GM03348 (cell line): Measurements from ENCODE around the gene HOATZ.

ENCODE experiments used
- DNase-seq: peaks from one replicate; pipeline ENCODE4 v3.0.0; 2012; ENCODE audit warnings: low spot score

The HOATZ gene

GRCh38 chr11:111514216-111515031 is at the start of gene HOATZ:
Gene HOATZ, plus strand, starts transcription at chr11:111514778. Its CDS starts 7 bp downstream, at chr11:111514785.
- peak; percentile 17 for DNase-seq

- DNase-seq, result peak; percentile 48
These were observed 49.2 kb upstream of the HOATZ start for GRCh38 chr11:111465400-111465799.

GRCh38 chr11:111466615-111467014 is 48.0 kb upstream of the HOATZ start:
- no peak for DNase-seq

- no peak for DNase-seq
These were observed 45.4 kb upstream of the HOATZ start for GRCh38 chr11:111469200-111469599.

DNA sequence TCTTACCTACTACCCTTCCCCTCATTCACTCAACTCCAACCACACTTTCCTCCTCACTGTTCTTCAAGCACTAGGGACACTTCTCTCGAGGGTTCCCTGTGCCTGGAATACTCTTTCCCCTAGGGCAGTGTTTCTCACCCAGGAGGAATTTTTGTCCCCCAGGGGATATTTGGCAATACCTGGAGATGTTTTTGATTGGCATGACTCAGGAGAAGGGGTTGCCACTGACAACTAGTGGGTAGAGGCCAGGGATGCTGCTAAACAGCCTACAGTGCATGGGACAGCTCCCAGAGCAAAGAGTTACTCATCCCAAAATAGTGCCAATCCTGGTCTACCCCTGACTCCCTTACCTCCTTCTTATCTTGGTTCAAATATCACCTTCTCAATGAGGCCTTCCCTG is 42.4 kb upstream of the HOATZ start:
- DNase-seq, result no peak

- no peak for DNase-seq
These were observed 40.1 kb upstream of the HOATZ start for GRCh38 chr11:111474432-111474831.

GRCh38 chr11:111476366-111476765 is 38.2 kb upstream of the HOATZ start:
- no peak for DNase-seq

GRCh38 chr11:111476956-111477355 is 37.6 kb upstream of the HOATZ start:
- DNase-seq, result no peak

GRCh38 chr11:111477898-111478297 is 36.7 kb upstream of the HOATZ start:
- no peak for DNase-seq

DNA sequence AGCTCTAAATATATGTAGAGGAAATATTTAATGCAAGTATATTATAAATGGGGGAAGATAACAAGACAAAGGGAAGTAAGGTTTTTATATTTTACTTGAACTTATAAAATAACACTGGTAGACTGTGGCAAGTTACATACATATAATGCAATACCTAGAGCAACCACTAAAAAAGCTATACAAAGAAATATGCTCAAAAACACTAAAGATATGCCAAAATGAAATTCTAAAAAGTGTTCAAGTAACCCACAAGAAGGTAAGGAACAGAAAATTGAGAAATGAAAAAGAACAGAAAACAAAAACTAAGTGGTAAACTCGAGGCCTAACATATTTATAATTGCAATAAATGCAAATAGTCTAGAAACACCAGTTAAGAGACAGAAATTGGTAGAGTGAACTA is 34.9 kb upstream of the HOATZ start:
- DNase-seq, result no peak

DNA sequence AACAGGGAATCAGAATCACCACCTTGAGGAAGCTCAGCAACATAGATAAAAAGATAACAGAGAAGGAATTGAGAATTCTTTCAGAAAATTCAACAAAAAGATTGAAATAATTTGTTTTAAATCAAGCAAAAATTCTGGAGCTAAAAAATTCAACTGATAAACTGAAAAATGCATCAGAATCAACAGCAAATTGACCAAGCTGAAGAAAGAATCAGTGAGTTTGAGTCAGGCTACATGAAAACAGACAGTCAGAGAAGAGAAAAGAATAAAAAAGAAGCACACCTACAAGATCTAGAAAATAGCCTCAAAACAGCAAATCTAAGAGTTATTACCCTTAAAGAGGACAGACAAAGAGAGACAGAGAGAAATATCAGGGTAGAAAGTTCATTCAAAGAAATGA is 31.1 kb upstream of the HOATZ start:
- no peak for DNase-seq

GRCh38 chr11:111490496-111490895 is 24.1 kb upstream of the HOATZ start:
- no peak for DNase-seq

- no peak for DNase-seq
These were observed 20.5 kb upstream of the HOATZ start for GRCh38 chr11:111494040-111494439.

- no peak for DNase-seq
These were observed 15.1 kb upstream of the HOATZ start for GRCh38 chr11:111499483-111499882.

GRCh38 chr11:111500481-111500880 is 14.1 kb upstream of the HOATZ start:
- no peak for DNase-seq

DNA sequence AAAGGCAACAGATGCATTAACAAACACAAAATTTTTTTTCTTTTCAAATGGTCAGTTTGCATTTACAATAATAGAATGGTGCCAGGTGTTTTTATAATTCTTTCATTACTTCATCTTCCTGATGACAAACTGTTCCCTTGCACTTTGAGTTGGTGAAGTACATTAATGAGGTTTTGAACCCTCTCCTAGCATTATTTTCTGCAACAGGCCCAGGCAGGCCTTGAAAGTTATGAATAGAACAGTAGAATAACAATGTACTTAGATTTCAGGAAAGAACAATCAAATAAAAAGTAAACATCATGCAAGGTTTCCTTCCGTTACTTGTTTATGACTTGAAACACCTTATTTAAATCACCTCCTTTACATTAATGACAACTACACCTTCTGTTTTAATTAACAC is 12.0 kb upstream of the HOATZ start:
- DNase-seq, result no peak

- DNase-seq, result peak; percentile 33
These were observed 4.3 kb upstream of the HOATZ start for GRCh38 chr11:111510311-111510710.

GRCh38 chr11:111512296-111513239 is 2.0 kb upstream of the HOATZ start, which contains the start of gene BTG4:
Gene BTG4, minus strand, starts transcription at chr11:111512386. Its CDS starts 13,610 bp downstream, at chr11:111498776.
- DNase-seq, result peak; percentile 56

DNA sequence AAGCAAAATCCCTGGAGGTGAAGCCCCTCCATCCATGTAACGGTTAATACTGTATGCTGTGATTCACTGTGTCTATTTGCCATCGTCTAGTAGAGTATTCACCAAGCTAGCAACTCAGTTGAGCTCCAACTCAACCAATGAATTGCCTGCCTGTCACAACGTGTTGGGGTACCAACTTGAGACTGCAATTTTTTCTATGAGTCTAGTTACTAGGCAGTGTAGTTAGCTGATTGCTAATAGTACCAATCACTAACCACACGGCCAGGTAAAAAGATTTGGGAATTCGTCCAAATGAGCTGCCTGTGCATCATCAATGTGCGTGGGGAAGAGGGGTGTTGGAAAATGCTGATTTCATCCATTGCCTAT is 1.4 kb upstream of the HOATZ start:
- DNase-seq, result no peak

GRCh38 chr11:111515591-111515990 is 1.0 kb downstream of the HOATZ start:
- DNase-seq, result no peak

GRCh38 chr11:111518668-111519067 is 4.1 kb downstream of the HOATZ start:
- no peak for DNase-seq

GRCh38 chr11:111520560-111520959 is 6.0 kb downstream of the HOATZ start:
- peak; percentile 33 for DNase-seq

- no peak for DNase-seq
These were observed 6.6 kb downstream of the HOATZ start for GRCh38 chr11:111521135-111521534.
